GM23338 (cell line): Measurements from ENCODE around the gene PPFIA2. TPM values are rescaled to one million over a fixed set of nuclear protein-coding genes. Genes with fewer than 3 reads are reported as not detected.

Experiments used
- ATAC-seq: fragments of 200-7000 bp; cut with Tn5 transposase; 3 replicates; pipeline ENCODE4 v1.9.1; 2020
- DNase-seq: peaks from one replicate; pipeline ENCODE4 v3.0.0-alpha.2; 2015; ENCODE audit warnings: low spot score
- H2AFZ ChIP-seq: fragments of 200-600 bp; sonication (generic); 2 replicates; pipeline ENCODE4 v1.8.0; 2016; ENCODE audit warnings: antibody characterized with exemption, mild to moderate bottlenecking, moderate library complexity
- H3F3A ChIP-seq: fragments of 200-600 bp; sonication (generic); replicated peaks from 2 replicates; pipeline ENCODE4 v1.8.0; 2017; ENCODE audit warnings: antibody characterized with exemption, mixed run types, low read depth
- H3K27ac ChIP-seq: fragments of 200-600 bp; sonication (generic); 2 replicates; pipeline ENCODE4 v1.6.1; 2016; ENCODE audit warnings: low read depth
- H3K27me3 ChIP-seq: fragments of 200-600 bp; sonication (generic); 2 replicates; pipeline ENCODE4 v1.8.0; 2016; ENCODE audit warnings: mild to moderate bottlenecking, mixed run types, moderate library complexity; ENCODE audit not compliant: insufficient read depth
- H3K36me3 ChIP-seq: fragments of 200-600 bp; sonication (generic); 2 replicates; pipeline ENCODE4 v1.8.0; 2016; ENCODE audit warnings: mild to moderate bottlenecking; ENCODE audit not compliant: insufficient read depth
- H3K4me1 ChIP-seq: fragments of 200-600 bp; sonication (generic); 2 replicates; pipeline ENCODE4 v1.8.0; 2016; ENCODE audit warnings: mild to moderate bottlenecking, moderate library complexity; ENCODE audit not compliant: insufficient read depth
- H3K4me2 ChIP-seq: fragments of 200-600 bp; sonication (generic); 2 replicates; pipeline ENCODE4 v1.7.1; 2017; ENCODE audit warnings: mixed run types
- H3K4me3 ChIP-seq: fragments of 200-600 bp; sonication (generic); 2 replicates; pipeline ENCODE4 v1.6.1; 2016; ENCODE audit warnings: mixed run types
- H3K79me2 ChIP-seq: fragments of 200-600 bp; sonication (generic); replicated peaks from 2 replicates; pipeline ENCODE4 v1.8.0; 2017; ENCODE audit warnings: mild to moderate bottlenecking; ENCODE audit not compliant: insufficient read depth
- H3K9me2 ChIP-seq: fragments of 200-600 bp; sonication (generic); 2 replicates; pipeline ENCODE4 v1.8.0; 2017; ENCODE audit not compliant: insufficient read depth
- H4K20me1 ChIP-seq: fragments of 200-600 bp; sonication (generic); replicated peaks from 2 replicates; pipeline ENCODE4 v1.8.0; 2017; ENCODE audit warnings: mild to moderate bottlenecking; ENCODE audit not compliant: insufficient read depth
- H3K27ac Mint-ChIP-seq: 2 replicates; pipeline ENCODE4 v1.8.0; 2020; ENCODE audit warnings: inconsistent platforms, mild to moderate bottlenecking, moderate library complexity, mixed read lengths
- H3K27me3 Mint-ChIP-seq: 3 replicates; pipeline ENCODE4 v1.8.0; 2022; ENCODE audit warnings: low read depth, mild to moderate bottlenecking, moderate library complexity, mixed read lengths, inconsistent platforms; ENCODE audit not compliant: insufficient read depth, poor library complexity
- H3K36me3 Mint-ChIP-seq: 3 replicates; pipeline ENCODE4 v1.8.0; 2021; ENCODE audit warnings: low read depth, mild to moderate bottlenecking, inconsistent platforms, moderate library complexity, mixed read lengths
- H3K4me1 Mint-ChIP-seq: 3 replicates; pipeline ENCODE4 v1.8.0; 2020; ENCODE audit warnings: mild to moderate bottlenecking, inconsistent platforms, mixed read lengths
- H3K4me3 Mint-ChIP-seq: 3 replicates; pipeline ENCODE4 v1.8.0; 2021; ENCODE audit warnings: moderate library complexity, mild to moderate bottlenecking, inconsistent platforms, mixed read lengths
- H3K9me3 Mint-ChIP-seq: 3 replicates; pipeline ENCODE4 v1.8.0; 2020; ENCODE audit warnings: moderate library complexity, mild to moderate bottlenecking, inconsistent platforms, mixed read lengths
- CREB1 ChIP-seq: fragments of 250-450 bp; sonication (Bioruptor Pico); IDR thresholded peaks from 2 replicates; pipeline ENCODE4 v1.5.0; 2020; ENCODE audit warnings: low read depth, mild to moderate bottlenecking, moderate library complexity
- CTCF ChIP-seq, 2 experiments: fragments of 200-600 bp in 1 of 2; sonication (generic) in 1 of 2; conservative IDR thresholded peaks; 2 replicates each; pipeline versions ENCODE4 v1.5.1 to v1.6.1; 2016 to 2017; ENCODE audit warnings: antibody characterized with exemption in 2 of 2, low read depth in 2 of 2, mild to moderate bottlenecking in 2 of 2, moderate library complexity in 1 of 2
- ETS1 ChIP-seq: IDR thresholded peaks from 2 replicates; pipeline ENCODE4 v1.6.1; 2016; ENCODE audit warnings: antibody characterized with exemption
- EZH2 ChIP-seq: fragments of 200-600 bp; sonication (generic); IDR thresholded peaks from one replicate; pipeline ENCODE4 v1.8.0; 2017; ENCODE audit warnings: antibody characterized with exemption, mild to moderate bottlenecking, low read depth; ENCODE audit not compliant: unreplicated experiment
- EZH2phosphoT487 ChIP-seq: fragments of 200-600 bp; sonication (generic); IDR thresholded peaks from one replicate; pipeline ENCODE4 v1.8.1; 2018; ENCODE audit warnings: antibody characterized with exemption; ENCODE audit not compliant: unreplicated experiment
- JUNB ChIP-seq: IDR thresholded peaks from one replicate; pipeline ENCODE4 v1.6.1; 2016; ENCODE audit warnings: antibody characterized with exemption; ENCODE audit not compliant: unreplicated experiment
- NANOG ChIP-seq: IDR thresholded peaks from 2 replicates; pipeline ENCODE4 v1.6.1; 2016; ENCODE audit warnings: antibody characterized with exemption, borderline replicate concordance
- POLR2AphosphoS5 ChIP-seq: IDR thresholded peaks from 2 replicates; pipeline ENCODE4 v1.6.1; 2016; ENCODE audit warnings: antibody characterized with exemption, low read depth
- REST ChIP-seq: IDR thresholded peaks from one replicate; pipeline ENCODE4 v1.6.1; 2018; ENCODE audit warnings: antibody characterized with exemption; ENCODE audit not compliant: unreplicated experiment
- STAT1 ChIP-seq: IDR thresholded peaks from one replicate; pipeline ENCODE4 v1.6.1; 2016; ENCODE audit warnings: antibody characterized with exemption; ENCODE audit not compliant: unreplicated experiment
- ZNF114 ChIP-seq: fragments of 250-450 bp; sonication (Bioruptor Pico); IDR thresholded peaks from 2 replicates; pipeline ENCODE4 v1.5.0; 2020; ENCODE audit warnings: mild to moderate bottlenecking, moderate library complexity
- ZNF331 ChIP-seq: fragments of 250-450 bp; sonication (Bioruptor Pico); IDR thresholded peaks from 2 replicates; pipeline ENCODE4 v1.5.0; 2020; ENCODE audit warnings: low read depth, mild to moderate bottlenecking, moderate library complexity
- ZNF462 ChIP-seq: fragments of 250-450 bp; sonication (Bioruptor Pico); IDR thresholded peaks from 2 replicates; pipeline ENCODE4 v1.5.0; 2020; ENCODE audit warnings: mild to moderate bottlenecking, moderate library complexity
- polyA plus RNA-seq: library from polyadenylated mRNA; unstranded; fragments of >200 nt; fragmentation: Nextera tagmentation; extraction: Ambion mirVana; gene quantifications from 2 replicates; pipeline ENCODE4 v1.2.1, GENCODE V29; 2016
- total RNA-seq: library from RNA; depleted of rRNA; stranded (reverse); fragments of >200 nt; shearing (Covaris generic); gene quantifications from 2 replicates; pipeline ENCODE4 v1.2.3, GENCODE V29; 2014

PPFIA2 gene
- total and polyA plus RNA-seq, 2 experiments from 2014 or later, result 5.4 to 7.2 TPM

GRCh38 chr12:81465876-81466275, 293.3 kb downstream of the PPFIA2 start:
- no peak for DNase-seq
- Mint-ChIP-seq H3K27ac (no peak overlapping the region), H3K9me3 (no peaks in the 10 kb centered on the region), H3K4me1 (peaks cover 18% of the 10 kb centered on the region; the same call in 2 of the 3 replicates), H3K36me3 (no peaks in the 10 kb centered on the region), H3K4me3 (no peak overlapping the region), H3K27me3 (no peaks in the 10 kb centered on the region)
- TF ChIP-seq POLR2AphosphoS5 (no peak), ZNF114 (CRISPR knock-in tag) (no peak), ETS1 (no peak), CTCF (conservative IDR thresholded peaks at IDR 0.05; ENCODE audit: low read depth in 2 of 2) (no peak), JUNB (no peak), NANOG (no peak), STAT1 (no peak), EZH2 (no peak), CREB1 (CRISPR knock-in tag) (no peak), REST (no peak), ZNF331 (CRISPR knock-in tag) (no peak), ZNF462 (no peak), EZH2phosphoT487 (no peak)
- Histone ChIP-seq H3K4me1 (no peaks in the 10 kb centered on the region), H4K20me1 (no peaks in the 10 kb centered on the region), H2AFZ (no peak overlapping the region), H3K9me2 (no peaks in the 10 kb centered on the region), H3K27me3 (no peaks in the 10 kb centered on the region), H3K4me2 (no peak overlapping the region), H3F3A (no peaks in the 10 kb centered on the region), H3K79me2 (no peaks in the 10 kb centered on the region), H3K27ac (no peak overlapping the region), H3K36me3 (no peaks in the 10 kb centered on the region), H3K4me3 (no peak overlapping the region)
- no peak for ATAC-seq
